MCF 10A (cell line): ENCODE measurements around the gene ZNRD2. TPM values are rescaled to one million over a fixed set of nuclear protein-coding genes. Genes with fewer than 3 reads are reported as not detected.

Source experiments
- BruUV-seq: library from RNA; stranded (reverse); fragments of 400-500 nt; replicated peaks from 2 replicates; lab custom pipeline; 2021; lab: Mats Ljungman, UMichigan
- CTCF ChIA-PET: fragments of 300-600 bp; sonication (Branson Sonifier 250); formaldehyde crosslinking; extraction: SDS; loops from one replicate; lab custom pipeline; 2021; ENCODE audit warnings: antibody characterized with exemption, inconsistent platforms; lab: Yijun Ruan, JAX
- POLR2A ChIA-PET: fragments of 300-600, 350-650 bp; sonication (Branson Sonifier 250); formaldehyde crosslinking; extraction: SDS; loops from one replicate; lab custom pipeline; 2020; ENCODE audit warnings: antibody characterized with exemption, inconsistent platforms; lab: Yijun Ruan, JAX
- DNase-seq: peaks from one replicate; pipeline ENCODE4 v3.0.0-alpha.2; 2018; ENCODE audit not compliant: unreplicated experiment
- H3K27ac Mint-ChIP-seq: one replicate; pipeline ENCODE4 v1.8.0; 2022; ENCODE audit warnings: mild to moderate bottlenecking, low read depth, mixed read lengths; ENCODE audit not compliant: unreplicated experiment
- H3K27me3 Mint-ChIP-seq: one replicate; pipeline ENCODE4 v1.8.0; 2022; ENCODE audit warnings: mixed read lengths; ENCODE audit not compliant: insufficient read depth, unreplicated experiment
- H3K36me3 Mint-ChIP-seq: one replicate; pipeline ENCODE4 v1.8.0; 2022; ENCODE audit warnings: mild to moderate bottlenecking, moderate library complexity, mixed read lengths; ENCODE audit not compliant: insufficient read depth, unreplicated experiment
- H3K4me1 Mint-ChIP-seq: one replicate; pipeline ENCODE4 v1.8.0; 2022; ENCODE audit warnings: mixed read lengths; ENCODE audit not compliant: insufficient read depth, unreplicated experiment
- H3K4me3 Mint-ChIP-seq: one replicate; pipeline ENCODE4 v1.8.0; 2022; ENCODE audit warnings: mild to moderate bottlenecking, moderate library complexity, mixed read lengths; ENCODE audit not compliant: unreplicated experiment
- H3K9me3 Mint-ChIP-seq: one replicate; pipeline ENCODE4 v1.8.0; 2022; ENCODE audit warnings: mixed read lengths; ENCODE audit not compliant: unreplicated experiment
- intact Hi-C: fragments of 100-400 bp; cut with micrococcal nuclease; formaldehyde crosslinking; loops from 2 replicates; pipeline ENCODE4 v1.14.1; 2022
- total RNA-seq: library from RNA; stranded (reverse); gene quantifications from 2 replicates; pipeline ENCODE4 v1.2.3, GENCODE V29; 2022
- TF ChIP-seq, protein P1 (sequence below): fragments of 200-600 bp; IDR thresholded peaks from one replicate; pipeline ENCODE4 v1.8.0; 2022; ENCODE audit warnings: antibody characterized with exemption, mild to moderate bottlenecking; ENCODE audit not compliant: unreplicated experiment

The ZNRD2 gene
- total RNA-seq, 1 experiment from 2014 or later, result 65.4 TPM

DNA sequence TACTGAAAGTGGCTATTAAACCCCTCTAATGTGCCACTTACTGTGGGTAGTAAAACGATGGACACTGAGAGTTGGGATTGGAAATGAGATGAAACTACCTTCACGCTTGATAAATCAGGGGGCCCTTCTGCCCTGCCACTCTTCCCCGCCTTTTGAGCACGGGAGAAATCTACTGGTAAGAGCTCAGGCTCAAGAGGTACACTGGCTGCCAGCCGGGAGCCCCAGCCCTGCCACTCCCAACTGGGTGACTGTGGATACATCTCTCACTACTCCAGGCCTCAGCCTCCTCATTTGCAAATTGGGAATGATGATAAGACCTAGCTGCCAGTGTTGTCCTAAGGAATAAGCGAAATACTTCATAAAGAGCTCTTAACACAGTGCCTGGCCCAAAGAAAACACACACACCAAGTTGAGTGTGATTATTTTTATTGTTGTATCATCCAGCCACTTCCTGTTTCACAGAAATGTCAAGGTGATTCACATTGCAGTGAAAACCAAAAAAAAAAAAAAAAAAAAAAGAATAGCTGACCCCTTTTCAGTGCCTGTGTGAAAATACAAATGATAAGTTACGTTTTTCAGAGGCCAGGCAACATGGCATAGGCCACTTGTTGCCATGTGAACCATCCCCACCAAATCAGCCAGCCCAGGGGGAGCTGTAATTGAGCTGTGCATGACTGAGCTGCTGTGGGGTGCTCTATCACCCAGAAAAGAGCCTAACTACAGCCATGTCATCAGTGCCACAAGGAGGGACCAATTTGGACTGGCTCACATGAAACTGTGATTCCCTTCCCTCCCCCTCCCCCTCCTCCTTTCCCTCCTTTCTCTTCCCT lies 4.4 kb upstream of the ZNRD2 start:
- DNase-seq, result no peak
- ChIA-PET CTCF (interaction anchor here (0.6 to 3.9 kb wide), 7 partner anchors 25 to 252 kb away, joined by 3 to 19 read pairs (median 3); no protein-coding TSS in a partner anchor), POLR2A (interaction anchor here (0.8 to 1.0 kb wide), 3 partner anchors 25 to 431 kb away, joined by 3 to 4 read pairs (median 3); no protein-coding TSS in a partner anchor)
- Mint-ChIP-seq H3K36me3 (peaks cover 29% of the 10 kb centered on the region), H3K4me1 (peaks cover 20% of the 10 kb centered on the region), H3K27ac (peak overlapping the region; percentile 51), H3K27me3 (no peaks in the 10 kb centered on the region), H3K9me3 (no peaks in the 10 kb centered on the region), H3K4me3 (no peak overlapping the region)
- no TSS peak for BruUV-seq
- TF ChIP-seq, protein P1, sequence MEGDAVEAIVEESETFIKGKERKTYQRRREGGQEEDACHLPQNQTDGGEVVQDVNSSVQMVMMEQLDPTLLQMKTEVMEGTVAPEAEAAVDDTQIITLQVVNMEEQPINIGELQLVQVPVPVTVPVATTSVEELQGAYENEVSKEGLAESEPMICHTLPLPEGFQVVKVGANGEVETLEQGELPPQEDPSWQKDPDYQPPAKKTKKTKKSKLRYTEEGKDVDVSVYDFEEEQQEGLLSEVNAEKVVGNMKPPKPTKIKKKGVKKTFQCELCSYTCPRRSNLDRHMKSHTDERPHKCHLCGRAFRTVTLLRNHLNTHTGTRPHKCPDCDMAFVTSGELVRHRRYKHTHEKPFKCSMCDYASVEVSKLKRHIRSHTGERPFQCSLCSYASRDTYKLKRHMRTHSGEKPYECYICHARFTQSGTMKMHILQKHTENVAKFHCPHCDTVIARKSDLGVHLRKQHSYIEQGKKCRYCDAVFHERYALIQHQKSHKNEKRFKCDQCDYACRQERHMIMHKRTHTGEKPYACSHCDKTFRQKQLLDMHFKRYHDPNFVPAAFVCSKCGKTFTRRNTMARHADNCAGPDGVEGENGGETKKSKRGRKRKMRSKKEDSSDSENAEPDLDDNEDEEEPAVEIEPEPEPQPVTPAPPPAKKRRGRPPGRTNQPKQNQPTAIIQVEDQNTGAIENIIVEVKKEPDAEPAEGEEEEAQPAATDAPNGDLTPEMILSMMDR, result no peak
- intact Hi-C loops, result no loop called here

DNA sequence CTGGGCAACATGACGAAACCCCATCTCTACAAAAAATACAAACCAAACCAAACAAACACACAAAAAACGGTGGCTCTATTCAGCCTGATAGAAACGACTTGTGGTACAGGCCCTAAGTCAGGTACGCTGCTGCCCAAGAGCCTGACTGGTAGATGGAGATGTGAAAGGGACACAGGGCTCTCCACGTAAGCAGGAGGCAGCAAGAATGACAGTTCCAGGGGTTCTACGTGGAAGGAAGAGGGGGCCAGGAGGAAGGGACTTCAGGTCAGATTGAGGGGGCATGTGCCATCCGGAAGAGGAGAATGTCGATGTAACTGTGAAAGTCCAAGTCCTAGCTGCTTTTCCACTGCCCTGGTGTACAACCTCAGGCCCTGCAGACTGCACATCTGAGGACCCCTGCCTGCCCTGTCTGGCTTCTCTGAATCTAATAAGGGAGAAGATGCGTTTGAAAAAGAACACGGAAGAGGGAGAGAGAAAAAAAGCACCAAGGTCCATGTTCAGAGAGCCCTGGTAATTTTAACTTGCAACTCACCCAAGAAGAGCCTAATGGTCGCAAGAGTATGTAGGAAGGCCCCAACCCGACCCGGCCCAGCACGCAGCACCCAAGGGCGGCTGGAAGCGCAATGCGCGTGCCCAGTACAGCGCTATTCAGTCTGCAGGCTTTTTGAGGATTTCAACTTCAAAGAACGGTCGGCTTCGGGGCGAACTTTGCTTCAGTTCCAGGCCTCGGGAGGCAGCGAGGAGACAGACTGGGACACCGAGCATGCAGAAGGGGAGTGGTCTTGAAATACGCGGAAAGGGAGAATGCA lies 909 bp upstream of the ZNRD2 start:
- no peaks in the 10 kb centered on the region for H3K9me3 Mint-ChIP-seq
- POLR2A ChIA-PET, result interaction anchor here (0.5 to 4.8 kb wide), 13 partner anchors 9 to 289 kb away, joined by 3 to 103 read pairs (median 6); partner anchors contain the start of genes CFL1, MALAT1, MAP3K11 and PCNX3
- no peaks in the 10 kb centered on the region for H3K27me3 Mint-ChIP-seq
- H3K27ac Mint-ChIP-seq, result peak overlapping the region; percentile 96
- CTCF ChIA-PET, result interaction anchor here (0.6 to 3.9 kb wide), 2 partner anchors 28 to 29 kb away, joined by 3 to 19 read pairs; no protein-coding TSS in a partner anchor
- BruUV-seq, result no TSS peak
- TF ChIP-seq, protein P1, result no peak
- H3K4me1 Mint-ChIP-seq, result peaks cover 24% of the 10 kb centered on the region
- DNase-seq, result no peak
- H3K4me3 Mint-ChIP-seq, result peak overlapping the region; percentile 97
- intact Hi-C loops, result no loop called here
- H3K36me3 Mint-ChIP-seq, result peaks cover 51% of the 10 kb centered on the region

DNA sequence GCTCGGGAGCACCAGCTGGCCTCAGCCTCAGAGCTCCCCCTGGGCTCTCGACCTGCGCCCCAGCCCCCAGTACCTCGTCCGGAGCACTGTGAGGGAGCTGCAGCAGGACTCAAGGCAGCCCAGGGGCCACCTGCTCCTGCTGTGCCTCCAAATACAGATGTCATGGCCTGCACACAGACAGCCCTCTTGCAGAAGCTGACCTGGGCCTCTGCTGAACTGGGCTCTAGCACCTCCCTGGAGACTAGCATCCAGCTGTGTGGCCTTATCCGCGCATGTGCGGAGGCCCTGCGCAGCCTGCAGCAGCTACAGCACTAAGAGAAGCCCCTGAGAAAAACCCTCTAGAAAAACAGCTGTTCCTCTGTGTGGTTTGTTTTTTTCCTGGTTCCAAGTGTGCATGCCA lies 1.1 kb downstream of the ZNRD2 start:
- CTCF ChIA-PET, result interaction anchor here (0.5 to 3.2 kb wide), 19 partner anchors 10 to 242 kb away, joined by 3 to 51 read pairs (median 4); partner anchors contain the start of genes MAP3K11 and PCNX3
- Mint-ChIP-seq H3K36me3 (peaks cover 54% of the 10 kb centered on the region), H3K27ac (peak overlapping the region; percentile 54), H3K4me3 (peak overlapping the region; percentile 97), H3K27me3 (no peaks in the 10 kb centered on the region), H3K9me3 (no peaks in the 10 kb centered on the region), H3K4me1 (peaks cover 33% of the 10 kb centered on the region)
- POLR2A ChIA-PET, result interaction anchor here (0.7 to 4.8 kb wide), 15 partner anchors 11 to 431 kb away, joined by 3 to 103 read pairs (median 7); partner anchors contain the start of genes BANF1, EIF1AD, KAT5 and MALAT1
- TF ChIP-seq, protein P1, result no peak
- no TSS peak for BruUV-seq
- no peak for DNase-seq
- intact Hi-C loops, result no loop called here
